ENCODE results near the gene ST6GALNAC2. TPM values are rescaled to one million over a fixed set of nuclear protein-coding genes. Genes with fewer than 3 reads are reported as not detected.

The ST6GALNAC2 gene
- total and polyA plus RNA-seq, 2 donors from 2014 or later = 6.5 to 28.6 TPM

- H3K9ac ChIP-seq (ENCODE audit: low read length in 3 of 3) = no peak overlapping the region
- FAIRE-seq = no peak
Measured at GRCh38 chr17:76561799-76562268, 23.8 kb downstream of the ST6GALNAC2 start.

GRCh38 chr17:76561332-76561731, 24.3 kb downstream of the ST6GALNAC2 start:
- H3K4me1 ChIP-seq (ENCODE audit: control insufficient read depth in 2 of 3, insufficient read depth in 2 of 3, low read depth in 1 of 3, low read length in 3 of 3) = peaks cover 0 to 21% (median 18%) of the 10 kb centered on the region in 3 donors
- intact Hi-C loops (cut with DNase I) = no loop called here

More at GRCh38 chr17:76561799-76562268, 23.8 kb downstream of the ST6GALNAC2 start:
- no peak overlapping the region for H3K4me3 ChIP-seq (ENCODE audit: low read length in 3 of 3)
- H3K27me3 ChIP-seq (ENCODE audit: control insufficient read depth, insufficient read depth, low read length) = no peaks in the 10 kb centered on the region
- H3K27ac ChIP-seq (ENCODE audit: low read depth in 2 of 2, low read length in 2 of 2) = peak overlapping the region; percentile 17 to 33
- no peak for DNase-seq
- TF ChIP-seq, protein P1, sequence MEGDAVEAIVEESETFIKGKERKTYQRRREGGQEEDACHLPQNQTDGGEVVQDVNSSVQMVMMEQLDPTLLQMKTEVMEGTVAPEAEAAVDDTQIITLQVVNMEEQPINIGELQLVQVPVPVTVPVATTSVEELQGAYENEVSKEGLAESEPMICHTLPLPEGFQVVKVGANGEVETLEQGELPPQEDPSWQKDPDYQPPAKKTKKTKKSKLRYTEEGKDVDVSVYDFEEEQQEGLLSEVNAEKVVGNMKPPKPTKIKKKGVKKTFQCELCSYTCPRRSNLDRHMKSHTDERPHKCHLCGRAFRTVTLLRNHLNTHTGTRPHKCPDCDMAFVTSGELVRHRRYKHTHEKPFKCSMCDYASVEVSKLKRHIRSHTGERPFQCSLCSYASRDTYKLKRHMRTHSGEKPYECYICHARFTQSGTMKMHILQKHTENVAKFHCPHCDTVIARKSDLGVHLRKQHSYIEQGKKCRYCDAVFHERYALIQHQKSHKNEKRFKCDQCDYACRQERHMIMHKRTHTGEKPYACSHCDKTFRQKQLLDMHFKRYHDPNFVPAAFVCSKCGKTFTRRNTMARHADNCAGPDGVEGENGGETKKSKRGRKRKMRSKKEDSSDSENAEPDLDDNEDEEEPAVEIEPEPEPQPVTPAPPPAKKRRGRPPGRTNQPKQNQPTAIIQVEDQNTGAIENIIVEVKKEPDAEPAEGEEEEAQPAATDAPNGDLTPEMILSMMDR (IDR thresholded peaks at IDR 0.05; ENCODE audit: borderline replicate concordance, extremely low read depth, insufficient read depth) = no peak
- peaks cover 11 to 33% (median 14%) of the 10 kb centered on the region in 3 donors for H3K36me3 ChIP-seq (ENCODE audit: control insufficient read depth in 2 of 3, insufficient read depth in 3 of 3, low read length in 3 of 3)
- H3K4me1 ChIP-seq (ENCODE audit: control insufficient read depth in 2 of 3, insufficient read depth in 2 of 3, low read depth in 1 of 3, low read length in 3 of 3) = peaks cover 0 to 22% (median 19%) of the 10 kb centered on the region in 3 donors
- intact Hi-C loops (cut with DNase I) = no loop called here
- no peaks in the 10 kb centered on the region for H3K9me3 ChIP-seq (ENCODE audit: control insufficient read depth in 2 of 3, insufficient read depth in 1 of 3, low read length in 3 of 3)

DNA sequence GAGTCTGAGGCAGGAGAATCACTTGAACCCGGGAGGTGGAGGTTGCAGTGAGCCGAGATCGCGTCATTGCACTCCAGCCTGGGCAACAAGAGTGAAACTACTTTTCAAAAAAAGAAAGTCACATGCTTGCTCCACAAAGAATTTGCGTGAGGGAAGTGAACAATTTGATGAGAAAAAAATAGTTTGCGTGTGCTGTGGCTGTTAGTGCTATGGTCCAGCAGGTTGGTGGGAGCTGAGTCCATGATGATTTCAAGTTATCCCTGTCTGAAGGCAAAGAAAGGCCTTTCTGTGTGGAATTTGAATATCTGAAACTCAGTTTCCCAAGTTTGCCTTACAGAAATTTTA, 24.8 kb downstream of the ST6GALNAC2 start:
- DNase-seq (no peak), FAIRE-seq (no peak)
- intact Hi-C loops (cut with DNase I) = no loop called here
- no peaks in the 10 kb centered on the region for H3K9me3 ChIP-seq (ENCODE audit: control insufficient read depth in 2 of 3, insufficient read depth in 1 of 3, low read length in 3 of 3)
- H3K4me3 ChIP-seq (ENCODE audit: low read length in 3 of 3) = no peak overlapping the region
- TF ChIP-seq, protein P1 (IDR thresholded peaks at IDR 0.05; ENCODE audit: borderline replicate concordance, extremely low read depth, insufficient read depth) = no peak
- H3K4me1 ChIP-seq (ENCODE audit: control insufficient read depth in 2 of 3, insufficient read depth in 2 of 3, low read depth in 1 of 3, low read length in 3 of 3) = peaks cover 0 to 18% (median 17%) of the 10 kb centered on the region in 3 donors
- no peak overlapping the region for H3K9ac ChIP-seq (ENCODE audit: low read length in 3 of 3)
- no peak overlapping the region for H3K27ac ChIP-seq (ENCODE audit: low read depth in 2 of 2, low read length in 2 of 2)
- no peaks in the 10 kb centered on the region for H3K27me3 ChIP-seq (ENCODE audit: control insufficient read depth, insufficient read depth, low read length)
- H3K36me3 ChIP-seq (ENCODE audit: control insufficient read depth in 2 of 3, insufficient read depth in 3 of 3, low read length in 3 of 3) = peaks cover 11 to 33% (median 14%) of the 10 kb centered on the region in 3 donors

More at GRCh38 chr17:76561332-76561731, 24.3 kb downstream of the ST6GALNAC2 start:
- no peaks in the 10 kb centered on the region for H3K9me3 ChIP-seq (ENCODE audit: control insufficient read depth in 2 of 3, insufficient read depth in 1 of 3, low read length in 3 of 3)
- TF ChIP-seq, protein P1 (IDR thresholded peaks at IDR 0.05; ENCODE audit: borderline replicate concordance, extremely low read depth, insufficient read depth) = no peak
- no peak overlapping the region for H3K4me3 ChIP-seq (ENCODE audit: low read length in 3 of 3)
- no peak overlapping the region for H3K9ac ChIP-seq (ENCODE audit: low read length in 3 of 3)
- peaks cover 11 to 33% (median 14%) of the 10 kb centered on the region in 3 donors for H3K36me3 ChIP-seq (ENCODE audit: control insufficient read depth in 2 of 3, insufficient read depth in 3 of 3, low read length in 3 of 3)
- DNase-seq (no peak), FAIRE-seq (no peak)
- H3K27me3 ChIP-seq (ENCODE audit: control insufficient read depth, insufficient read depth, low read length) = no peaks in the 10 kb centered on the region
- H3K27ac ChIP-seq (ENCODE audit: low read depth in 2 of 2, low read length in 2 of 2) = peak overlapping the region; percentile 17 to 33

All from kidney (tissue), 14 donors.